HCT116 (cell line): Measurements from ENCODE around the gene VIT. TPM values are rescaled to one million over a fixed set of nuclear protein-coding genes. Genes with fewer than 3 reads are reported as not detected.

Source experiments
- ATAC-seq: fragments of 200-7000 bp; cut with Tn5 transposase; 2 replicates; pipeline ENCODE4 v1.9.1; 2020; ENCODE audit warnings: mild to moderate bottlenecking, moderate library complexity
- BruUV-seq: library from RNA; stranded (reverse); fragments of 400-500 nt; replicated peaks from 2 replicates; lab custom pipeline; 2021; lab: Mats Ljungman, UMichigan
- CTCF ChIA-PET: fragments of 300-600 bp; sonication (Branson Sonifier 250); formaldehyde crosslinking; loops from one replicate; lab custom pipeline; 2021; ENCODE audit warnings: antibody characterized with exemption; lab: Charles Lee
- POLR2A ChIA-PET: fragments of 300-600, 350-600 bp; sonication (Branson Sonifier 250); formaldehyde crosslinking; loops from one replicate; lab custom pipeline; 2021; ENCODE audit warnings: antibody characterized with exemption; lab: Charles Lee
- RAD21 ChIA-PET, 2 experiments: fragments of 300-600 bp; sonication (Branson Sonifier 250); formaldehyde crosslinking; loops; one replicate each; lab custom pipeline; 2023; ENCODE audit warnings: low total read pairs in 2 of 2; ENCODE audit not compliant: uncharacterized antibody in 2 of 2, unreplicated experiment in 2 of 2, low non-redundant PET in 1 of 2; lab: Charles Lee
- DNase-seq: peaks from one replicate; pipeline ENCODE4 v3.0.0-alpha.2; 2010; ENCODE audit warnings: low read depth, low spot score
- H2AFZ ChIP-seq: fragments of 200-600 bp; shearing (Covaris generic), sonication (generic); 2 replicates; pipeline ENCODE4 v1.6.1; 2017; ENCODE audit warnings: low read depth, mixed run types, mixed read lengths, antibody characterized with exemption, low read length; ENCODE audit not compliant: poor library complexity, severe bottlenecking
- H3K27ac ChIP-seq: 2 replicates; pipeline ENCODE4 v1.5.1; 2012; ENCODE audit warnings: low read depth, low read length
- H3K27me3 ChIP-seq: fragments of 200-600 bp; sonication (generic); 2 replicates; pipeline ENCODE4 v1.6.1; 2016; ENCODE audit warnings: mixed run types, low read length, mixed read lengths; ENCODE audit not compliant: insufficient read depth
- H3K36me3 ChIP-seq, 2 experiments: fragments of 200-500 bp in 1 of 2; fragments of 200-600 bp in 1 of 2; sonication (Bioruptor generic) in 1 of 2; sonication (generic) in 1 of 2; 2 replicates each; pipeline versions ENCODE4 v1.5.1 to v1.6.1; 2014 to 2016; ENCODE audit warnings: low read length in 2 of 2, inconsistent platforms in 1 of 2, mixed read lengths in 1 of 2, mixed run types in 1 of 2; ENCODE audit not compliant: insufficient read depth in 2 of 2, control insufficient read depth in 1 of 2
- H3K4me1 ChIP-seq, 2 experiments: fragments of 200-600 bp in 1 of 2; sonication (generic) in 1 of 2; 2 replicates each; pipeline versions ENCODE4 v1.5.1 to v1.6.1; 2012 to 2017; ENCODE audit warnings: low read length in 2 of 2, inconsistent platforms in 1 of 2, mild to moderate bottlenecking in 1 of 2, mixed read lengths in 1 of 2, mixed run types in 1 of 2, moderate library complexity in 1 of 2; ENCODE audit not compliant: insufficient read depth in 2 of 2, control insufficient read depth in 1 of 2
- H3K4me2 ChIP-seq: fragments of 200-600 bp; sonication (generic); 2 replicates; pipeline ENCODE4 v1.6.1; 2017; ENCODE audit warnings: mixed run types, low read length, mixed read lengths
- H3K4me3 ChIP-seq, 2 experiments: fragments of 200-600 bp in 1 of 2; sonication (generic) in 1 of 2; replicated peaks in 1 of 2; 2 replicates each; pipeline ENCODE4 v1.5.1; 2011 to 2016; ENCODE audit warnings: low read length in 2 of 2, control low read depth in 1 of 2, low read depth in 1 of 2, mild to moderate bottlenecking in 1 of 2, mixed read lengths in 1 of 2, mixed run types in 1 of 2
- H3K79me2 ChIP-seq: fragments of 200-600 bp; sonication (generic); 2 replicates; pipeline ENCODE4 v1.6.1; 2017; ENCODE audit warnings: mild to moderate bottlenecking, mixed run types, low read length, moderate library complexity, mixed read lengths; ENCODE audit not compliant: insufficient read depth
- H3K9ac ChIP-seq: fragments of 200-600 bp; sonication (generic); 2 replicates; pipeline ENCODE4 v1.6.1; 2016; ENCODE audit warnings: low read length, mixed read lengths
- H3K9me2 ChIP-seq: fragments of 200-600 bp; sonication (generic), shearing (Covaris generic); 2 replicates; pipeline ENCODE4 v1.6.1; 2017; ENCODE audit warnings: mixed run types, mild to moderate bottlenecking, moderate library complexity; ENCODE audit not compliant: insufficient read depth
- H3K9me3 ChIP-seq, 2 experiments: fragments of 200-500 bp in 1 of 2; fragments of 200-600 bp in 1 of 2; sonication (Bioruptor generic) in 1 of 2; sonication (generic) in 1 of 2; 2 replicates each; pipeline ENCODE4 v1.6.1; 2014 to 2017; ENCODE audit warnings: low read length in 2 of 2, mixed read lengths in 2 of 2, inconsistent platforms in 1 of 2, low read depth in 1 of 2, mild to moderate bottlenecking in 1 of 2, mixed run types in 1 of 2, moderate library complexity in 1 of 2; ENCODE audit not compliant: control insufficient read depth in 1 of 2, insufficient read depth in 1 of 2
- H4K20me1 ChIP-seq: fragments of 200-600 bp; sonication (generic), shearing (Covaris generic); 2 replicates; pipeline ENCODE4 v1.6.1; 2017; ENCODE audit warnings: mixed run types, mild to moderate bottlenecking, moderate library complexity; ENCODE audit not compliant: insufficient read depth
- CEBPB ChIP-seq: IDR thresholded peaks from 2 replicates; pipeline ENCODE4 v1.6.1; 2012; ENCODE audit warnings: low read depth
- EGR1 ChIP-seq: IDR thresholded peaks from 2 replicates; pipeline ENCODE4 v1.6.1; 2012; ENCODE audit warnings: low read depth
- ELF1 ChIP-seq: IDR thresholded peaks from 2 replicates; pipeline ENCODE4 v1.6.1; 2012; ENCODE audit warnings: low read depth, borderline replicate concordance
- EZH2 ChIP-seq: fragments of 200-600 bp; sonication (generic); IDR thresholded peaks from 2 replicates; pipeline ENCODE4 v1.6.1; 2017; ENCODE audit warnings: antibody characterized with exemption, mixed run types
- EZH2phosphoT487 ChIP-seq: fragments of 200-600 bp; IDR thresholded peaks from 2 replicates; pipeline ENCODE4 v1.6.1; 2018; ENCODE audit warnings: antibody characterized with exemption, borderline replicate concordance
- FOSL1 ChIP-seq: IDR thresholded peaks from 2 replicates; pipeline ENCODE4 v1.6.1; 2012; ENCODE audit warnings: low read depth
- POLR2A ChIP-seq: IDR thresholded peaks from 2 replicates; pipeline ENCODE4 v1.7.0; 2011; ENCODE audit warnings: borderline replicate concordance; ENCODE audit not compliant: insufficient read depth, insufficient read length; ENCODE audit errors: extremely low read depth
- POLR2AphosphoS5 ChIP-seq: IDR thresholded peaks from 2 replicates; pipeline ENCODE4 v1.6.1; 2011; ENCODE audit warnings: mild to moderate bottlenecking, low read depth, low read length, moderate library complexity
- RAD21 ChIP-seq: IDR thresholded peaks from 2 replicates; pipeline ENCODE4 v1.6.1; 2012; ENCODE audit warnings: low read depth, mild to moderate bottlenecking
- SIN3A ChIP-seq: IDR thresholded peaks from 2 replicates; pipeline ENCODE4 v1.6.1; 2012; ENCODE audit warnings: low read depth
- SP1 ChIP-seq: IDR thresholded peaks from 2 replicates; pipeline ENCODE4 v1.6.1; 2012; ENCODE audit warnings: low read depth
- TCF7L2 ChIP-seq: IDR thresholded peaks from 2 replicates; pipeline ENCODE4 v1.7.0; 2011; ENCODE audit warnings: borderline replicate concordance, inconsistent platforms; ENCODE audit not compliant: insufficient read depth, insufficient read length; ENCODE audit errors: extremely low read depth
- YY1 ChIP-seq: IDR thresholded peaks from 2 replicates; pipeline ENCODE4 v1.6.1; 2011; ENCODE audit warnings: low read length, low read depth, moderate library complexity, mild to moderate bottlenecking; ENCODE audit not compliant: insufficient replicate concordance; ENCODE audit errors: extremely low read depth
- ZFX ChIP-seq: fragments of 450-650 bp; IDR thresholded peaks from 2 replicates; pipeline ENCODE4 v1.6.1; 2017
- intact Hi-C: fragments of 100-400 bp; cut with micrococcal nuclease; formaldehyde crosslinking; loops from 2 replicates; pipeline ENCODE4 v1.10.0; 2022
- total RNA-seq: library from RNA; stranded (reverse); gene quantifications from one replicate; pipeline ENCODE4 v1.2.1, GENCODE V29; 2021; ENCODE audit not compliant: unreplicated experiment
- TF ChIP-seq, protein P1 (sequence below): IDR thresholded peaks from 2 replicates; pipeline ENCODE4 v1.6.1; 2012; ENCODE audit warnings: low read depth
- TF ChIP-seq, protein P2 (sequence below): IDR thresholded peaks from 2 replicates; pipeline ENCODE4 v1.6.1; 2011; ENCODE audit warnings: mild to moderate bottlenecking, low read length, moderate library complexity; ENCODE audit not compliant: insufficient replicate concordance; ENCODE audit errors: extremely low read depth
- TF ChIP-seq, protein P3 (sequence below): IDR thresholded peaks from 2 replicates; pipeline ENCODE4 v1.6.1; 2012
- TF ChIP-seq, protein P4 (sequence below): IDR thresholded peaks from 2 replicates; pipeline ENCODE4 v1.6.1; 2012

VIT gene
- total RNA-seq, 1 experiment from 2014 or later, result not detected

DNA sequence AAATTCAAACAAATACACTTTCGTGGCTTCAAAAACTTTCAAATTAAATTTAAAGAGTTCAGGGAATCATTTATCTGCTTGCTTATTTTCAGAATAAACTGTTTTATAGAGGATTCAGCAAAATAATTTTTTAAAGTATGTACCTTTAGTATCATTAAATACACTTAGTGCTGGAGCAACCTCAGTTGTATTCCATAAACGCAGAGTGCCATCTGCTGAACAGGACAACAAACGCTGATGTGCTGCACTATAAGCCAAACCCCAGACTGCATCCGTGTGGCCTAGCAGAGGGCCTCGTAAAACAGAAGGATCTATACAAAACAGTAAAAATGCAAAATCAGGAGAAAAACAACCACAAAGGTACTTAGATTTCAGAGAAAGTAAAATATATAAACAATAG, 161.2 kb downstream of the VIT start:
- ATAC-seq, result no peak
- CTCF ChIA-PET, result no interaction called here
- no peak for TF ChIP-seq SIN3A
- TF ChIP-seq, protein P1, sequence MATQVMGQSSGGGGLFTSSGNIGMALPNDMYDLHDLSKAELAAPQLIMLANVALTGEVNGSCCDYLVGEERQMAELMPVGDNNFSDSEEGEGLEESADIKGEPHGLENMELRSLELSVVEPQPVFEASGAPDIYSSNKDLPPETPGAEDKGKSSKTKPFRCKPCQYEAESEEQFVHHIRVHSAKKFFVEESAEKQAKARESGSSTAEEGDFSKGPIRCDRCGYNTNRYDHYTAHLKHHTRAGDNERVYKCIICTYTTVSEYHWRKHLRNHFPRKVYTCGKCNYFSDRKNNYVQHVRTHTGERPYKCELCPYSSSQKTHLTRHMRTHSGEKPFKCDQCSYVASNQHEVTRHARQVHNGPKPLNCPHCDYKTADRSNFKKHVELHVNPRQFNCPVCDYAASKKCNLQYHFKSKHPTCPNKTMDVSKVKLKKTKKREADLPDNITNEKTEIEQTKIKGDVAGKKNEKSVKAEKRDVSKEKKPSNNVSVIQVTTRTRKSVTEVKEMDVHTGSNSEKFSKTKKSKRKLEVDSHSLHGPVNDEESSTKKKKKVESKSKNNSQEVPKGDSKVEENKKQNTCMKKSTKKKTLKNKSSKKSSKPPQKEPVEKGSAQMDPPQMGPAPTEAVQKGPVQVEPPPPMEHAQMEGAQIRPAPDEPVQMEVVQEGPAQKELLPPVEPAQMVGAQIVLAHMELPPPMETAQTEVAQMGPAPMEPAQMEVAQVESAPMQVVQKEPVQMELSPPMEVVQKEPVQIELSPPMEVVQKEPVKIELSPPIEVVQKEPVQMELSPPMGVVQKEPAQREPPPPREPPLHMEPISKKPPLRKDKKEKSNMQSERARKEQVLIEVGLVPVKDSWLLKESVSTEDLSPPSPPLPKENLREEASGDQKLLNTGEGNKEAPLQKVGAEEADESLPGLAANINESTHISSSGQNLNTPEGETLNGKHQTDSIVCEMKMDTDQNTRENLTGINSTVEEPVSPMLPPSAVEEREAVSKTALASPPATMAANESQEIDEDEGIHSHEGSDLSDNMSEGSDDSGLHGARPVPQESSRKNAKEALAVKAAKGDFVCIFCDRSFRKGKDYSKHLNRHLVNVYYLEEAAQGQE, result no peak
- TF ChIP-seq RAD21, result no peak
- TF ChIP-seq CEBPB, result no peak
- no peak for TF ChIP-seq EGR1
- TF ChIP-seq TCF7L2, result no peak
- no peak for TF ChIP-seq EZH2
- TF ChIP-seq EZH2phosphoT487, result no peak
- TF ChIP-seq, protein P2, sequence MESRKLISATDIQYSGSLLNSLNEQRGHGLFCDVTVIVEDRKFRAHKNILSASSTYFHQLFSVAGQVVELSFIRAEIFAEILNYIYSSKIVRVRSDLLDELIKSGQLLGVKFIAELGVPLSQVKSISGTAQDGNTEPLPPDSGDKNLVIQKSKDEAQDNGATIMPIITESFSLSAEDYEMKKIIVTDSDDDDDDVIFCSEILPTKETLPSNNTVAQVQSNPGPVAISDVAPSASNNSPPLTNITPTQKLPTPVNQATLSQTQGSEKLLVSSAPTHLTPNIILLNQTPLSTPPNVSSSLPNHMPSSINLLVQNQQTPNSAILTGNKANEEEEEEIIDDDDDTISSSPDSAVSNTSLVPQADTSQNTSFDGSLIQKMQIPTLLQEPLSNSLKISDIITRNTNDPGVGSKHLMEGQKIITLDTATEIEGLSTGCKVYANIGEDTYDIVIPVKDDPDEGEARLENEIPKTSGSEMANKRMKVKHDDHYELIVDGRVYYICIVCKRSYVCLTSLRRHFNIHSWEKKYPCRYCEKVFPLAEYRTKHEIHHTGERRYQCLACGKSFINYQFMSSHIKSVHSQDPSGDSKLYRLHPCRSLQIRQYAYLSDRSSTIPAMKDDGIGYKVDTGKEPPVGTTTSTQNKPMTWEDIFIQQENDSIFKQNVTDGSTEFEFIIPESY, result no peak
- TF ChIP-seq YY1, result no peak
- no peak for TF ChIP-seq POLR2A
- no peak for TF ChIP-seq FOSL1
- TF ChIP-seq, protein P3, sequence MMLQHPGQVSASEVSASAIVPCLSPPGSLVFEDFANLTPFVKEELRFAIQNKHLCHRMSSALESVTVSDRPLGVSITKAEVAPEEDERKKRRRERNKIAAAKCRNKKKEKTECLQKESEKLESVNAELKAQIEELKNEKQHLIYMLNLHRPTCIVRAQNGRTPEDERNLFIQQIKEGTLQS, result no peak
- TF ChIP-seq SP1, result no peak
- TF ChIP-seq ELF1, result no peak
- TF ChIP-seq POLR2AphosphoS5, result no peak
- TF ChIP-seq ZFX, result no peak
- TF ChIP-seq, protein P4, sequence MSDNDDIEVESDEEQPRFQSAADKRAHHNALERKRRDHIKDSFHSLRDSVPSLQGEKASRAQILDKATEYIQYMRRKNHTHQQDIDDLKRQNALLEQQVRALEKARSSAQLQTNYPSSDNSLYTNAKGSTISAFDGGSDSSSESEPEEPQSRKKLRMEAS, result no peak
- TF ChIP-seq, all 23 proteins: peak for 0
- no peak overlapping the region for H3K9ac ChIP-seq
- no peaks in the 10 kb centered on the region for H4K20me1 ChIP-seq
- no peak overlapping the region for H3K27ac ChIP-seq
- H3K4me2 ChIP-seq, result no peak overlapping the region
- H3K79me2 ChIP-seq, result no peaks in the 10 kb centered on the region
- intact Hi-C loops, result no loop called here
- DNase-seq, result no peak
- H3K9me3 ChIP-seq, result no peaks in the 10 kb centered on the region
- BruUV-seq, result no TSS peak
- no peaks in the 10 kb centered on the region for H3K9me2 ChIP-seq
- no peaks in the 10 kb centered on the region for H3K4me1 ChIP-seq
- RAD21 ChIA-PET, result no interaction called here
- no peak overlapping the region for H3K4me3 ChIP-seq
- no peak overlapping the region for H2AFZ ChIP-seq
- no peaks in the 10 kb centered on the region for H3K36me3 ChIP-seq
- POLR2A ChIA-PET, result no interaction called here
- H3K27me3 ChIP-seq, result no peaks in the 10 kb centered on the region
